Measurements from ENCODE around the gene BLNK.

- TF ChIP-seq, protein P1, sequence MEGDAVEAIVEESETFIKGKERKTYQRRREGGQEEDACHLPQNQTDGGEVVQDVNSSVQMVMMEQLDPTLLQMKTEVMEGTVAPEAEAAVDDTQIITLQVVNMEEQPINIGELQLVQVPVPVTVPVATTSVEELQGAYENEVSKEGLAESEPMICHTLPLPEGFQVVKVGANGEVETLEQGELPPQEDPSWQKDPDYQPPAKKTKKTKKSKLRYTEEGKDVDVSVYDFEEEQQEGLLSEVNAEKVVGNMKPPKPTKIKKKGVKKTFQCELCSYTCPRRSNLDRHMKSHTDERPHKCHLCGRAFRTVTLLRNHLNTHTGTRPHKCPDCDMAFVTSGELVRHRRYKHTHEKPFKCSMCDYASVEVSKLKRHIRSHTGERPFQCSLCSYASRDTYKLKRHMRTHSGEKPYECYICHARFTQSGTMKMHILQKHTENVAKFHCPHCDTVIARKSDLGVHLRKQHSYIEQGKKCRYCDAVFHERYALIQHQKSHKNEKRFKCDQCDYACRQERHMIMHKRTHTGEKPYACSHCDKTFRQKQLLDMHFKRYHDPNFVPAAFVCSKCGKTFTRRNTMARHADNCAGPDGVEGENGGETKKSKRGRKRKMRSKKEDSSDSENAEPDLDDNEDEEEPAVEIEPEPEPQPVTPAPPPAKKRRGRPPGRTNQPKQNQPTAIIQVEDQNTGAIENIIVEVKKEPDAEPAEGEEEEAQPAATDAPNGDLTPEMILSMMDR (IDR thresholded peaks at IDR 0.05; ENCODE audit: low read length), result no peak
- no peak for TF ChIP-seq EZH2phosphoT487 (IDR thresholded peaks at IDR 0.05; ENCODE audit: low read length)
Measured at GRCh38 chr10:96261132-96261531, 10.2 kb downstream of the BLNK start.
